HS-5 (cell line): ENCODE results near the gene ME3.
A peak's percentile ranks its signal among the peaks of the same experiment; 100 is the strongest.

Experiments used
- DNase-seq: peaks from one replicate; pipeline ENCODE4 v3.0.0-alpha.2; 2012; ENCODE audit warnings: low read depth

The ME3 gene

GRCh38 chr11:86514453-86514852 lies 158.0 kb downstream of the ME3 start:
- no peak for DNase-seq

DNA sequence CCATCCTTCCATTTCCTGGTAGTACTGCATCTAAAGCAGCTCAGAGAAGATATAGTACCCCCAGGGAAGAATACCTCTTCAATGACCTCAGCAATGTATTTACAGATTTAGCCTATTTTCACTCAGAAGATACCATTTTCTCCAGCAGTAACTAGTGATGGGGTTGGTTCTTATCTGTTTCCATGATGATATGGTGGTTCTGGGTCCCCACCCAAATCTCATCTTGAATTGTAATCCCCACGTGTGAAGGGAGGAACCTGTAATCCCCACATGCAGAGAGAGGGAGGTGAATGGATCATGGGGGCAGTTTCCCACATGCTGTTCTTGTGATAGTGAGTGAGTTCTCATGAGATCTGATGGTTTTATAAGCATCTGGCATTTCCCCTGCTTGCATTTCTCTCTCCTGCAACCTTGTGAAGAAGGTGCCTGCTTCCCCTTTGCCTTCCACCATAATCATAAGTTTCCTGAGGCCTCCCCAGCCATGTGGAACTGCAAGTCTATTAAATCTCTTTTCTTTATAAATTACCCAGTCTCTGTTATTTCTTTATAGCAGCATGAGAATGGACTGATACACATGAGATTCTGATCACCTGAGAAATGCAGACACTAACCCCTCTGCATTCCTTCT lies 158.6 kb downstream of the ME3 start:
- no peak for DNase-seq

- no peak for DNase-seq
Measured at GRCh38 chr11:86513138-86513537, 159.3 kb downstream of the ME3 start.

DNA sequence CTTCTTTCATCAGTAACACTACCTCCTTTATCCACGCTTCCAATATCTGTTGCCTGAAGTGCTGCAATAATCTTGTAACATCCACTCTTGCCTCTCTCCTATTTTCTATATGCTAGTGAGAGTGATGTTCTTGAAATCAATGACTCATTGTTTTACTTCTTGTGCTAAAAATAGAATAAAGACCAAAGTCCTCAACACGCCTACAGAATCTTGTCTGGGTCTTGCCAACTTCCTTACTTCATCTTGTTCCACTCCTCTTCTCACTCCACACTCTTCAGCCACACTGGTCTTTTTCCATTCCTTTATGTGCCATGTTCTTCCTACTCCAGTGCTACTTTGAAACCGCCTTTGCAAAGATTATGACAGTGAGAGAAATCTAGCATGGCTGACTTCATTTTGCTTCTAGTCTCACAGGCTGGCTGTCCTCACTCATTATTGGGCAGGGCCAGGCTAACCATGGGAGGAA lies 161.3 kb downstream of the ME3 start:
- DNase-seq, result no peak

DNA sequence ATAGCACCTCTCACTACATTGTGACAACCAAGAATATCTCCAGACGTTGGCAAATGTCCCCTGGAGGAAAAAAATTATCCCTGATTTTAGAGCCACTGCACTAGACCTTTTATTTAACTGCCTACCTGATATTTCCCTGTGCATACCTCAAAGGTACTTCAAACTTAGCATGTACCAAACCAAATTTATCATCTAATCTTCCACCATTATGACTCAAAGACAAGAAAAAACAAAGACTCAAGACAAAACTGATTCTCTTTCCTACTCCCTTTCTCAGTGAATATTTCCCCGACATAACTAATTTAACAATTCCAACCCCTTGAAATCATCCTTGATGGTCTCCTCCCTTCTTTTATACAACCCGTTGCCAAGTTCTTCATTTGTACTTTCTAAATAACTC lies 161.7 kb downstream of the ME3 start:
- DNase-seq, result no peak

DNA sequence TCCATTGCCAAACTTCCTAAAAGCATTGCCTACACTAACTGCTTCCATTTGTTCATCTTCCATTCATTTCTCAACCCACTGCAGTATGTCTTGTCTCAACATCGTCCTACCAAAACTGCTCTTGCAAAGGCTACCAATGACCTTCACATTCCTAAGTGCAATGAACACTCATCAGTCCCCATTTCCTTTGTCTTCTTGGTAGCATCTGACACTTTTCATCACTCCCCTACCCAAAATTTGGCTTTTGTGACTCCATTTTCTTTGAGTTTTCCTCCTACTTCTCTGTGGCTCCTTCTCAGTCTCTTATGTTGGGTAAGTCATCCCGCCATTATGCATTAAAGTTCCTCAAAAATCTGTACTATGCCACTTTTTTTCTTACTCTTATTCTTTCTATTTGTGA lies 162.3 kb downstream of the ME3 start:
- no peak for DNase-seq

DNA sequence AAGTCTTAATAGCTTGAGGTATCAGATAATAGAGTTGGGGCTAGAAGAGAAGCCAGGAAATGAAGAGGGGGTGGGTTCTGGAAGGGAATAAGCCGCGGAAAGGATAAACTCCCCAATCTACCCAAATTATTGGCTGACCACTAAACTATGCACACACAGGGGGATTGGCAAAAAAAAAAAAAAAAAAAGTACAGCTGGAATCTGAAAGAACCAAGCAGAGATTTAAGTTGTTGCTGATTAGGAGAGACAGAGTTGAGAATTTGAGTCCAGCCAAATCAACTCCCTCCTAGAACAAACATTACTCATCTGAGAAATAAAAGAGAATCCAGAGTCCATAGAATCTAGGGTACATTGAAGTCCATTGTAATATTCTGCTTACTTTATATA lies 162.8 kb downstream of the ME3 start:
- no peak for DNase-seq

- peak; percentile 74 for DNase-seq
Measured at GRCh38 chr11:86508604-86509587, 163.5 kb downstream of the ME3 start.

GRCh38 chr11:86507249-86507845 lies 165.1 kb downstream of the ME3 start:
- DNase-seq, result no peak

GRCh38 chr11:86506235-86506634 lies 166.2 kb downstream of the ME3 start:
- DNase-seq, result no peak

DNA sequence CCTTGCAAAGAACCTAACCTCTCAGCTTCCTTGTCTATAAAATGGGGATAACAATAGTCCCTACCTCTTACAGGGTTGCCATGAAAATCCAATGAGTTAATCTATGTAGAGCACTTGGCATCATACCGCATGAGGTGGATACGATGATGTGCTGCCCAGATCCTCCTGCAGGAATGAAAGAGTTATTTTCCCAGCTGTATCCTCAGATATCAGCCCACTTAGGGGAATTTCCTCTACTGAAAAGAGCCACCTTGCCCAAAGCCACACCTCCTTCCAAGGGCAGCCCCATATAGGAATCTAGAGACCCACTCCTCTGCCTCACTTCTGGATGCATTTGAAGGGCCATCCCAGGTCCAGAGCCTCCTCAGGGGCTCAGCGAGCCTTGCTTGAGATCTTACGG lies 169.3 kb downstream of the ME3 start:
- no peak for DNase-seq

DNA sequence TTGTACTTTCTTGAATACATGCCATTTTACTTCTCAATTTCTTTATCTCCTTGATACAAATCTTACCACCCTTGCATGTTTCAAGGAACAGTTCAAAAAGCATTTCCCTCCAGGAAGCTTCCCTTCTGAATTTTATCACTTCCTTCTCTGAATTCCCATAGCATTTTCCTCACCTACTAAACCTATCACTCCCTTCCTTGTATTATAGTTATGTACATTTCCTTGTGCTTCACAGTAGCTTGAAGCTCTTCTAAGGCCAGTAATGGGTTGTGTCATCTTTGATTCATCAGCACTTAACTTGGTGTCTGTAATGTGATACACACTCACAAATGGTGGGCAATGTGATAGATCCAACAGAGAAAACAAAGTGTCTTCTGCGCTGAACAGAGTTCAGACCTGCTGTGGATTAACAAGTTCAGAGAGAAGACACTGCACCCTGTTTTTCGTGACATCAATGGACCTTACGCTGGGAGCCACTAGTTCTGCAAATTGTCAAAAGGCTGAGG lies 170.2 kb downstream of the ME3 start:
- DNase-seq, result no peak

DNA sequence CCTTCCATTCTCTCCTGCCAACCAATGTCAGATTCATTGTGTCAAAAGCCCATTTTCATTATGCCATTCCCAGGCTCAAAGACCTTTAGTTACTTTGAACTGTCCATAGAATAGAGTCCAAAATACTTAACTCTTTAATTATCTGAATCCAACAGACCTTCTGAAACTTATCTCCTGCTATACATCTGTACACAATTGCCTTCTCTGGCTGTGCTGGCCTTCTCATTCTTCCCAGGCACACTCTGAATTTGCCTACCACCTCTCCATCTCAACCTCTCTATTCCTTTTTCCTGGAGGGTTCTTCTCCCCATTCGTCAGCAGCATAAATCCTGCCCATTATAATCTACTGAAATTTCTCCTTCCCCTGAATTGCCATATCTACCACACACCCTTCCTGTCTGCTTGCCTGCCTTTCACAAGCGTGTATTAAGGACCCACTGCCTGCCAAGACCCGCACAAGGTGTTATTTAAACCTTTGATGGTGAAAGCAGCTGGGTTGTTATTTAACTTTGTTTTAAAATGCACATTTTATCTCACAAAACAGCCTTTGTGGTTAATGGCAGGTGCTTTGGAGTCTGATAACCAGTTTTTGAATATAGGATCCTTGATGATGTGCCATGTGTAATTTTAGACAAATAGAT lies 171.8 kb downstream of the ME3 start:
- no peak for DNase-seq

GRCh38 chr11:86499723-86500129 lies 172.7 kb downstream of the ME3 start:
- DNase-seq, result no peak

DNA sequence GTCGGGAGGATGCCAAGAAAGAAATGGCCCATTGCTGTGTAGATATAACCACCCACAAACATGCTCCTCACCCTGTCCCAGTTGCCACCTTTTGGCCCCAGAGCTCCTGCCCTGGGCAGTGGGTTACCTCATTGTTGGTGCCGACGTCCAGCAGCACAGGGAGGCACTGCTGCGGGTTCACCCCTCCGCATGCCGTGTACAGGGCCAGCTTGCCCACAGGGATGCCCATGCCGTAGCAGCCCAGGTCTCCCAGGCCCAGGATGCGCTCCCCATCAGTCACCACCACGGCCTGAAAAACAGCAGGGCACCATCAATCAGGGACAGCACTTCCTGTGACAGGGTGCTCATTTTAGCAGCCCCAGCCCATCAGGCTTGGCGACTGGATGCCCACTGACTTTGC lies 174.6 kb downstream of the ME3 start:
- DNase-seq, result no peak

GRCh38 chr11:86497310-86497709 lies 175.1 kb downstream of the ME3 start:
- no peak for DNase-seq

GRCh38 chr11:86495351-86495750 lies 177.1 kb downstream of the ME3 start:
- DNase-seq, result no peak

GRCh38 chr11:86492370-86493010 lies 179.9 kb downstream of the ME3 start:
- no peak for DNase-seq

GRCh38 chr11:86491027-86491426 lies 181.4 kb downstream of the ME3 start:
- DNase-seq, result no peak

- DNase-seq, result no peak
Measured at GRCh38 chr11:86490582-86490981, 181.8 kb downstream of the ME3 start.

DNA sequence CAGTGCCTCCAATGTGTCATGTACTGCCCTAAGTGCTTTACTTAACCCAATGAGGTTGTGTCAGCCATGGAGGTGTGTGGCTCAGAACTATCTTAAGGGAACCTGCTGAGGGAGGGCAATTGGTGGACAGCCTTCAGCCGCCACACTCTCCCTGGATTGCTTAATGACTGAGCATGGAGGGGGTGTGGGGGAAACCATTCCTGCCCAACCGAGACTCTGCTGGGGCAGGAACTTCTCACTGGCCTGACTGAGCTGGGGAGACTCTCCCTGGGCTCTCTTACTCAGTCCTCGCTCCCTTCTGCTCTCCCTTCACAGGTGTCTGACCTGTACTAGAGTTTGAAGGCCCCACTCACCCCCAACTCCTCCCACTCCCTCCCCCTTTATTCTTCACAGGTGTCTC lies 183.0 kb downstream of the ME3 start:
- DNase-seq, result no peak

- no peak for DNase-seq
Measured at GRCh38 chr11:86488553-86488952, 183.9 kb downstream of the ME3 start.
